Measurements from ENCODE around the gene AKAP13. TPM values are rescaled to one million over a fixed set of nuclear protein-coding genes. Genes with fewer than 3 reads are reported as not detected.

Gene AKAP13
- total and polyA plus RNA-seq, 2 donors (not counting 1 experiment from before 2014, with no cell fraction given): 73.8 to 358 TPM

DNA sequence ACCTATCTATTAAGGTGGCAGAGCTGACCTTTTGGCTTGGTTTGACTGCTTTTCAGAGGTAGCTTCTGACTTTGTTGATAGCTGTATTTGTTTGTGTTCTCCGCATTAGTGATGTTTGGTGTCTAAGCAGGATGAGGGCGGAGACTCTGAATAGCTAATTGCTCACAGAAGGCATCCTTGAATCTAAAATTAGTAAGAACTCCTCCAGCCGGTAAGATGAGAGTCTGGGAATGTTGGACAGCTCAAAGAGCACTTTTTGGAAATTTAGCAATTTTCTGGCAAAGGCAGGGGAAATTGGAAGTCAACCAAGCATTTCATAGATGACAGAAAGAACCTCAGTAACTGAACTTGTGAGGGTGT is 240.3 kb downstream of the AKAP13 start:
- Mint-ChIP-seq H3K4me1 (peaks cover 43% of the 10 kb centered on the region), H3K27ac (no peak overlapping the region), H3K27me3 (no peaks in the 10 kb centered on the region), H3K4me3 (no peak overlapping the region), H3K9me3 (ENCODE audit: insufficient read depth) (no peaks in the 10 kb centered on the region)
- Histone ChIP-seq H3K79me2 (ENCODE audit: control insufficient read depth, insufficient read depth, low read length) (peaks cover 46% of the 10 kb centered on the region), H4K20me1 (ENCODE audit: control insufficient read depth, insufficient read depth, low read length, poor library complexity, severe bottlenecking) (peaks cover 29% of the 10 kb centered on the region), H2AFZ (ENCODE audit: insufficient read depth, low read depth, low read length, poor library complexity, severe bottlenecking) (no peak overlapping the region), H3K27ac (ENCODE audit: low read length in 2 of 2) (no peak overlapping the region), H3K4me2 (replicated peaks; ENCODE audit: low read depth, low read length, poor library complexity, severe bottlenecking) (no peak overlapping the region), H3K4me1 (ENCODE audit: control insufficient read depth in 2 of 2, insufficient read depth in 2 of 2, low read length in 2 of 2) (peaks cover 40 to 43% of the 10 kb centered on the region in 2 donors), H3K36me3 (replicated peaks in 1 of 2; ENCODE audit: control extremely low read depth in 1 of 2, control insufficient read depth in 1 of 2, extremely low read depth in 1 of 2, insufficient read depth in 2 of 2, low read length in 1 of 2) (peaks cover 2 to 18% of the 10 kb centered on the region in 2 experiments), H3K27me3 (replicated peaks in 1 of 4; ENCODE audit: control extremely low read depth in 1 of 4, control insufficient read depth in 3 of 4, insufficient read depth in 4 of 4, low read length in 3 of 4) (no peaks in the 10 kb centered on the region), H3K4me3 (ENCODE audit: control extremely low read depth in 1 of 5, extremely low read depth in 1 of 5, insufficient read depth in 1 of 5, low read depth in 2 of 5, low read length in 4 of 5) (no peak overlapping the region), H3K9me3 (ENCODE audit: control extremely low read depth in 1 of 3, control insufficient read depth in 2 of 3, insufficient read depth in 1 of 3, low read length in 2 of 3) (no peaks in the 10 kb centered on the region), H3K9ac (ENCODE audit: low read length) (no peak overlapping the region)
- ChIA-PET CTCF (interaction anchor here (1.3 kb wide), 1 partner anchor 108 kb away, joined by 3 read pairs; no protein-coding TSS in a partner anchor), POLR2A (no interaction called here)
- 63% methylated on average over 1 of the region's 3 CpGs for WGBS (ENCODE audit: insufficient coverage)
- no peak for TF ChIP-seq EZH2 (IDR thresholded peaks at IDR 0.05; ENCODE audit: borderline replicate concordance, insufficient read depth, low read depth, low read length, poor library complexity, severe bottlenecking)
- TF ChIP-seq, protein P1, sequence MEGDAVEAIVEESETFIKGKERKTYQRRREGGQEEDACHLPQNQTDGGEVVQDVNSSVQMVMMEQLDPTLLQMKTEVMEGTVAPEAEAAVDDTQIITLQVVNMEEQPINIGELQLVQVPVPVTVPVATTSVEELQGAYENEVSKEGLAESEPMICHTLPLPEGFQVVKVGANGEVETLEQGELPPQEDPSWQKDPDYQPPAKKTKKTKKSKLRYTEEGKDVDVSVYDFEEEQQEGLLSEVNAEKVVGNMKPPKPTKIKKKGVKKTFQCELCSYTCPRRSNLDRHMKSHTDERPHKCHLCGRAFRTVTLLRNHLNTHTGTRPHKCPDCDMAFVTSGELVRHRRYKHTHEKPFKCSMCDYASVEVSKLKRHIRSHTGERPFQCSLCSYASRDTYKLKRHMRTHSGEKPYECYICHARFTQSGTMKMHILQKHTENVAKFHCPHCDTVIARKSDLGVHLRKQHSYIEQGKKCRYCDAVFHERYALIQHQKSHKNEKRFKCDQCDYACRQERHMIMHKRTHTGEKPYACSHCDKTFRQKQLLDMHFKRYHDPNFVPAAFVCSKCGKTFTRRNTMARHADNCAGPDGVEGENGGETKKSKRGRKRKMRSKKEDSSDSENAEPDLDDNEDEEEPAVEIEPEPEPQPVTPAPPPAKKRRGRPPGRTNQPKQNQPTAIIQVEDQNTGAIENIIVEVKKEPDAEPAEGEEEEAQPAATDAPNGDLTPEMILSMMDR (IDR thresholded peaks at IDR 0.05): no peak
- intact Hi-C loops (cut with micrococcal nuclease): loop anchor here (5.0 kb wide), 1 partner anchor 38 kb away; no protein-coding TSS in a partner anchor
- ATAC-seq (ENCODE audit: low read depth): no peak
- no peak for DNase-seq

DNA sequence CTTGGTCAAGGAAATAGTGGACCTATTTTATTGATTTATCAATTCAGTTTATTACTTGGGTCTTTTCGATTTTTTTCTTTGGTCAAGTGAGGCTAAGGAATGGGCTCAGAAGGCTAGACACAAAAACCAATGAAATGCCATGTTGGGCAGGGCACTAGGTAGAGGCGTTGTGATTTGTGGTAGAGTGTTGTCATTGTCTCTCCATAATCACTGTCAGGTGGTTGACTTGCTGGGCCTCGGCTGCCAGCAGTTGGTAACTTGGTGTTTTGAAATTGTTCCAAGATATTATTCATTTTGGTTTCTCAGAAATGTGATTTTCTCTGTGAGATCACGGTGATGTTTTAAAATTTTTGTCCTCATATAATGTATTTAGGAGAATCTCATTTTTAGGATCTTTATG is 240.7 kb downstream of the AKAP13 start:
- CTCF ChIA-PET: interaction anchor here (1.1 to 1.3 kb wide), 2 partner anchors 98 to 107 kb away, joined by 3 read pairs; no protein-coding TSS in a partner anchor
- H3K4me1 Mint-ChIP-seq: peaks cover 43% of the 10 kb centered on the region
- Histone ChIP-seq H3K27ac (ENCODE audit: low read length in 2 of 2) (no peak overlapping the region), H3K27me3 (replicated peaks in 1 of 4; ENCODE audit: control extremely low read depth in 1 of 4, control insufficient read depth in 3 of 4, insufficient read depth in 4 of 4, low read length in 3 of 4) (no peaks in the 10 kb centered on the region), H3K79me2 (ENCODE audit: control insufficient read depth, insufficient read depth, low read length) (peaks cover 44% of the 10 kb centered on the region), H4K20me1 (ENCODE audit: control insufficient read depth, insufficient read depth, low read length, poor library complexity, severe bottlenecking) (peaks cover 29% of the 10 kb centered on the region), H2AFZ (ENCODE audit: insufficient read depth, low read depth, low read length, poor library complexity, severe bottlenecking) (no peak overlapping the region), H3K4me3 (ENCODE audit: control extremely low read depth in 1 of 5, extremely low read depth in 1 of 5, insufficient read depth in 1 of 5, low read depth in 2 of 5, low read length in 4 of 5) (no peak overlapping the region), H3K4me2 (replicated peaks; ENCODE audit: low read depth, low read length, poor library complexity, severe bottlenecking) (no peak overlapping the region), H3K36me3 (replicated peaks in 1 of 2; ENCODE audit: control extremely low read depth in 1 of 2, control insufficient read depth in 1 of 2, extremely low read depth in 1 of 2, insufficient read depth in 2 of 2, low read length in 1 of 2) (peaks cover 2 to 22% of the 10 kb centered on the region in 2 experiments), H3K9ac (ENCODE audit: low read length) (no peak overlapping the region), H3K9me3 (ENCODE audit: control extremely low read depth in 1 of 3, control insufficient read depth in 2 of 3, insufficient read depth in 1 of 3, low read length in 2 of 3) (no peaks in the 10 kb centered on the region), H3K4me1 (ENCODE audit: control insufficient read depth in 2 of 2, insufficient read depth in 2 of 2, low read length in 2 of 2) (peaks cover 45 to 46% of the 10 kb centered on the region in 2 donors)
- no peak overlapping the region for H3K4me3 Mint-ChIP-seq
- H3K27me3 Mint-ChIP-seq: no peaks in the 10 kb centered on the region
- TF ChIP-seq EZH2 (IDR thresholded peaks at IDR 0.05; ENCODE audit: borderline replicate concordance, insufficient read depth, low read depth, low read length, poor library complexity, severe bottlenecking): no peak
- TF ChIP-seq, protein P1 (IDR thresholded peaks at IDR 0.05): no peak
- peak overlapping the region; percentile 22 for H3K27ac Mint-ChIP-seq
- intact Hi-C loops (cut with micrococcal nuclease): loop anchor here (5.0 kb wide), 1 partner anchor 39 kb away; no protein-coding TSS in a partner anchor
- no peaks in the 10 kb centered on the region for H3K9me3 Mint-ChIP-seq (ENCODE audit: insufficient read depth)
- ATAC-seq (ENCODE audit: low read depth) (no peak), DNase-seq (no peak)
- WGBS (ENCODE audit: insufficient coverage): 100% methylated on average over 2 of the region's 4 CpGs
- POLR2A ChIA-PET: no interaction called here

All from B cell (primary cell).